Measurements from ENCODE around the gene ABLIM1.
A peak's percentile ranks its signal among the peaks of the same experiment; 100 is the strongest.

Gene ABLIM1

DNA sequence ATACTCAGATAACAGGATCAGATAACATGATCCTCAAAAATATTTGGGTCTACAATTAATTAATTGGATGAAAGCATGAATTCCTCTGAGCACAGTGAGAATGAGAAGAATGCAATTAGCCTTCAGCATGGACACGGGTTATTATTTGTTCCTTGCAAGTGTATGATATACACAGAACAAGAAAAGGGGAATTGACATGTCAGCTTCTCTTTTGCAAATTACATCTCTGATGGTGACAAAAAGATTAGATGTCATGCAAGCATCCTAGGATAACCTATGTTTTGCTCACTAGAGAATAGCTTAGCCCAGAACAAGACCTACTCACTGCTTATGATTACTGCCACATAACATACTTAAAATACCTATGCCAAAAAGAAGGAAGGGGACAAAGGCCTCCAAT is 120.3 kb downstream of the ABLIM1 start:
- Histone ChIP-seq H3K27me3 (replicated peaks; ENCODE audit: insufficient read depth, low read length) (0 out of 2 replicates have a peak, but pooled peaks cover 12% of the 10 kb centered on the region), H3K27ac (ENCODE audit: low read length) (no peak overlapping the region)

DNA sequence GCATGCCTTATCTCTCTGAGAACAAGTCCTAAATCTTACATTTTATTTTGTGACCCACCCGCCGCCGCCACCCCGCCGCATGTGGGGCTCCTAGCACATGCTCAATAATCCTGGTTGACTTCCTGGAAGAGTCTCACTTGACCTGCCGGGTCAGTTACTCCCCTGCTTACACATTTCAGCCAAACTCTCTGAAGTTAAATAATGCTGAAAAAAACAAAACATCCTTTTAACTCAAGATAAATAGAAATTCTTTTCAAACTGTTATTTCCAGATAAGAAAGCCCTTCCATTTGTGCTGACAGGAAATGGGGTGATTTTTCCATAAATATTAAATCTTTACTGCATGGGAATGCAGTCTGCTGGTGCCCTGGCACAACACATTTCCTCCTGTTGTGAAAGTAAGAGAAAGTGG is 123.5 kb downstream of the ABLIM1 start:
- H2AFZ ChIP-seq (ENCODE audit: low read length) = no peak overlapping the region
- no peaks in the 10 kb centered on the region; the same call in 1 of the 2 replicates for H3F3A ChIP-seq (ENCODE audit: insufficient read depth, low read length)
- H3K9me3 ChIP-seq (replicated peaks; ENCODE audit: insufficient read depth, low read length) = no peaks in the 10 kb centered on the region
- peaks cover 10% of the 10 kb centered on the region for H3K4me1 ChIP-seq (ENCODE audit: low read length)
- 0 out of 2 replicates have a peak, but pooled peaks cover 4% of the 10 kb centered on the region for H3K27me3 ChIP-seq (replicated peaks; ENCODE audit: insufficient read depth, low read length)
- H3K4me2 ChIP-seq (ENCODE audit: low read depth, low read length) = no peak overlapping the region
- H3K36me3 ChIP-seq (replicated peaks; ENCODE audit: insufficient read depth, low read length) = no peaks in the 10 kb centered on the region
- no peaks in the 10 kb centered on the region for H4K20me1 ChIP-seq (ENCODE audit: insufficient read depth, low read length)
- no peak overlapping the region for H3K9ac ChIP-seq (ENCODE audit: low read length)
- no peaks in the 10 kb centered on the region for H3K9me2 ChIP-seq (replicated peaks; ENCODE audit: insufficient read depth, low read length)
- H3K79me2 ChIP-seq (ENCODE audit: low read length) = no peaks in the 10 kb centered on the region
- no peak for TF ChIP-seq EZH2phosphoT487 (IDR thresholded peaks at IDR 0.05; ENCODE audit: low read length)
- TF ChIP-seq, protein P1, sequence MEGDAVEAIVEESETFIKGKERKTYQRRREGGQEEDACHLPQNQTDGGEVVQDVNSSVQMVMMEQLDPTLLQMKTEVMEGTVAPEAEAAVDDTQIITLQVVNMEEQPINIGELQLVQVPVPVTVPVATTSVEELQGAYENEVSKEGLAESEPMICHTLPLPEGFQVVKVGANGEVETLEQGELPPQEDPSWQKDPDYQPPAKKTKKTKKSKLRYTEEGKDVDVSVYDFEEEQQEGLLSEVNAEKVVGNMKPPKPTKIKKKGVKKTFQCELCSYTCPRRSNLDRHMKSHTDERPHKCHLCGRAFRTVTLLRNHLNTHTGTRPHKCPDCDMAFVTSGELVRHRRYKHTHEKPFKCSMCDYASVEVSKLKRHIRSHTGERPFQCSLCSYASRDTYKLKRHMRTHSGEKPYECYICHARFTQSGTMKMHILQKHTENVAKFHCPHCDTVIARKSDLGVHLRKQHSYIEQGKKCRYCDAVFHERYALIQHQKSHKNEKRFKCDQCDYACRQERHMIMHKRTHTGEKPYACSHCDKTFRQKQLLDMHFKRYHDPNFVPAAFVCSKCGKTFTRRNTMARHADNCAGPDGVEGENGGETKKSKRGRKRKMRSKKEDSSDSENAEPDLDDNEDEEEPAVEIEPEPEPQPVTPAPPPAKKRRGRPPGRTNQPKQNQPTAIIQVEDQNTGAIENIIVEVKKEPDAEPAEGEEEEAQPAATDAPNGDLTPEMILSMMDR (IDR thresholded peaks at IDR 0.05; ENCODE audit: low read length) = no peak
- no peak for TF ChIP-seq EZH2 (optimal IDR thresholded peaks at IDR 0.05; ENCODE audit: low read depth, low read length)
- no peak overlapping the region for H3K4me3 ChIP-seq (ENCODE audit: low read length)
- DNase-seq = no peak
- H3K27ac ChIP-seq (ENCODE audit: low read length) = no peak overlapping the region

More for the DNA sequence above, 120.3 kb downstream of the ABLIM1 start:
- H2AFZ ChIP-seq (ENCODE audit: low read length) = no peak overlapping the region
- no peak overlapping the region for H3K4me3 ChIP-seq (ENCODE audit: low read length)
- TF ChIP-seq, protein P1 (IDR thresholded peaks at IDR 0.05; ENCODE audit: low read length) = no peak
- TF ChIP-seq EZH2phosphoT487 (IDR thresholded peaks at IDR 0.05; ENCODE audit: low read length) (no peak), EZH2 (optimal IDR thresholded peaks at IDR 0.05; ENCODE audit: low read depth, low read length) (no peak)
- H3K79me2 ChIP-seq (ENCODE audit: low read length) = no peaks in the 10 kb centered on the region
- H4K20me1 ChIP-seq (ENCODE audit: insufficient read depth, low read length) = no peaks in the 10 kb centered on the region
- H3K9me2 ChIP-seq (replicated peaks; ENCODE audit: insufficient read depth, low read length) = no peaks in the 10 kb centered on the region
- no peak overlapping the region for H3K9ac ChIP-seq (ENCODE audit: low read length)
- no peaks in the 10 kb centered on the region for H3K9me3 ChIP-seq (replicated peaks; ENCODE audit: insufficient read depth, low read length)
- no peak for DNase-seq
- H3K36me3 ChIP-seq (replicated peaks; ENCODE audit: insufficient read depth, low read length) = no peaks in the 10 kb centered on the region
- peaks cover 10% of the 10 kb centered on the region for H3K4me1 ChIP-seq (ENCODE audit: low read length)
- no peak overlapping the region for H3K4me2 ChIP-seq (ENCODE audit: low read depth, low read length)
- H3F3A ChIP-seq (ENCODE audit: insufficient read depth, low read length) = no peaks in the 10 kb centered on the region; the same call in 1 of the 2 replicates

DNA sequence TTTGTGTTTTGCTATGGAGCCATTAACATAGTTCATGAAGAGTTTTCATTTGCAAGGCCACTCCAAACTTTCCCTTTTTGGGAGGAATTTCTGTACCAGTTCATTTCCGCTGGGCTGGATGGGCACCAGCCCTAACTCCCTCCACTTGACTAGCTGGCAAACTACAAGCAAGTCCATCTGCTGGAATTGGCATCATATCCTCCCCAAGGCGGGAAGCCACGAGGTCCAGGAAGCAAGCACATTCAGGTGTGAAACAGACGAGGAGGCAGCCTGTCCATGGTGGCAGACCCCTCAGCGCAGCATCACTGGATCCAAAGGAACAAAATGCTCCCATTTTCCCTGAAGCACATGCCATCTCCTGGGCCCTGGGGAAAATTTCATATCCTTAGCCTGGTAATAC is 125.8 kb downstream of the ABLIM1 start:
- no peaks in the 10 kb centered on the region for H4K20me1 ChIP-seq (ENCODE audit: insufficient read depth, low read length)
- H3K36me3 ChIP-seq (replicated peaks; ENCODE audit: insufficient read depth, low read length) = no peaks in the 10 kb centered on the region
- no peak for TF ChIP-seq EZH2phosphoT487 (IDR thresholded peaks at IDR 0.05; ENCODE audit: low read length)
- no peak overlapping the region for H3K27ac ChIP-seq (ENCODE audit: low read length)
- H3K9ac ChIP-seq (ENCODE audit: low read length) = no peak overlapping the region
- H3K4me3 ChIP-seq (ENCODE audit: low read length) = no peak overlapping the region
- no peaks in the 10 kb centered on the region for H3K9me2 ChIP-seq (replicated peaks; ENCODE audit: insufficient read depth, low read length)
- H2AFZ ChIP-seq (ENCODE audit: low read length) = no peak overlapping the region
- H3K79me2 ChIP-seq (ENCODE audit: low read length) = no peaks in the 10 kb centered on the region
- no peak overlapping the region for H3K4me2 ChIP-seq (ENCODE audit: low read depth, low read length)
- DNase-seq = no peak
- H3F3A ChIP-seq (ENCODE audit: insufficient read depth, low read length) = peaks cover 4% of the 10 kb centered on the region
- H3K4me1 ChIP-seq (ENCODE audit: low read length) = peaks cover 4% of the 10 kb centered on the region
- no peaks in the 10 kb centered on the region for H3K9me3 ChIP-seq (replicated peaks; ENCODE audit: insufficient read depth, low read length)
- H3K27me3 ChIP-seq (replicated peaks; ENCODE audit: insufficient read depth, low read length) = no peaks in the 10 kb centered on the region

DNA sequence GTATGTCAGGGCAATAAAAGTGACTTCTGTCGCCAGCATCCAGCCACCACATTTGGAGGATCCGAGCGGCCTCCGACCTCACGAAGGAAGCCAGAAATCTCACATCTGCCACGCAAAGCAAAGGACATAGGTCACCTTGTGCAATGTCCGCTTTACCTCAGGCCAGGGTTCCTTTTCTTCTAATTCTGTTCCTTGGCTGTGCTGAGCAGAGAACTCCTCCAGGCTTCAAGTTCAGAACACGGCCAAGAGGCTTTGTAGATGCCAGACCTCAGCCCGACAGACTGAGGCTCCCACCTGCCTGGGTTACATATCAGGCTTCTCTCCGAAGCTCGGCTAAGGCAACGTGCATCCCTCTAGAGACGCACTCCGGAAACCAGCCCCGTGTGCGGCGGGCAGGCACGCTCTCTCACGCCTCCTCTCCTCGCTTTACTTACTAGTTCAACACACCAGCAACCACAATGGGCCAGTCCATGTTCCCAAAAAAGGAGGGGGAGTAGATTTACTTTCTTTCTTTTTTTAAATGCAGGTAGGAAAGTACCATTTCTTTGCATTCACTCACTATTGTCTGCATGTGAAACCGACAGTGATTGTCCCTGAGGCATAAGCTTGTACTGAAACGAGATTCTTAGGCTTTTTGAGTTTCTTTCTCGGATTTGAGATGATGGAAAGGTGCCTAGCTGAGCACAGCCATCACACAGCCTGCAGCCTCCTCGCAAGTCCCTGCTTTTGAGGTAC is 131.4 kb downstream of the ABLIM1 start:
- TF ChIP-seq EZH2phosphoT487 (IDR thresholded peaks at IDR 0.05; ENCODE audit: low read length) = no peak
- TF ChIP-seq, protein P1 (IDR thresholded peaks at IDR 0.05; ENCODE audit: low read length) = no peak
- peaks cover 19% of the 10 kb centered on the region for H3F3A ChIP-seq (ENCODE audit: insufficient read depth, low read length)
- peak overlapping the region; percentile 57 for H3K4me3 ChIP-seq (ENCODE audit: low read length)
- H3K79me2 ChIP-seq (ENCODE audit: low read length) = 0 out of 2 replicates have a peak, but pooled peaks cover 7% of the 10 kb centered on the region
- H3K9me2 ChIP-seq (replicated peaks; ENCODE audit: insufficient read depth, low read length) = no peaks in the 10 kb centered on the region
- no peaks in the 10 kb centered on the region for H4K20me1 ChIP-seq (ENCODE audit: insufficient read depth, low read length)
- H3K4me1 ChIP-seq (ENCODE audit: low read length) = peaks cover 23% of the 10 kb centered on the region
- DNase-seq = peak; percentile 98
- no peaks in the 10 kb centered on the region for H3K9me3 ChIP-seq (replicated peaks; ENCODE audit: insufficient read depth, low read length)
- 0 out of 2 replicates have a peak, but pooled peaks cover 4% of the 10 kb centered on the region for H3K27me3 ChIP-seq (replicated peaks; ENCODE audit: insufficient read depth, low read length)
- peak overlapping the region; percentile 36 for H3K9ac ChIP-seq (ENCODE audit: low read length)
- peak overlapping the region; percentile 95 for H3K4me2 ChIP-seq (ENCODE audit: low read depth, low read length)
- peak overlapping the region; percentile 33 for H2AFZ ChIP-seq (ENCODE audit: low read length)
- H3K27ac ChIP-seq (ENCODE audit: low read length) = peak overlapping the region; percentile 71; the same call in 1 of the 2 replicates
- no peaks in the 10 kb centered on the region for H3K36me3 ChIP-seq (replicated peaks; ENCODE audit: insufficient read depth, low read length)

All from MM.1S (cell line).